HG03064 (cell line): ENCODE data around the gene MXI1.
"Not testable (repeated sequence)": the region's sequence is repeated elsewhere in the genome, so short reads cannot be mapped to it uniquely, and the experiment has no call there.

Source experiments
- ATAC-seq: cut with Tn5 transposase; IDR thresholded peaks from one replicate; pipeline ENCODE4 v1.9.1; 2021; ENCODE audit warnings: low read depth; ENCODE audit not compliant: unreplicated experiment

The MXI1 gene

GRCh38 chr10:110179220-110179619 is 28.2 kb upstream of the MXI1 start:
- no peak for ATAC-seq

GRCh38 chr10:110181451-110181850 is 26.0 kb upstream of the MXI1 start:
- no peak for ATAC-seq

- ATAC-seq, result no peak
These were observed 25.5 kb upstream of the MXI1 start for GRCh38 chr10:110181911-110182310.

- no peak for ATAC-seq
These were observed 23.0 kb upstream of the MXI1 start for GRCh38 chr10:110184398-110184797.

- ATAC-seq, result not testable (repeated sequence)
These were observed 21.7 kb upstream of the MXI1 start for GRCh38 chr10:110185646-110186182.

GRCh38 chr10:110190170-110190569 is 17.2 kb upstream of the MXI1 start:
- no peak for ATAC-seq

GRCh38 chr10:110192552-110192951 is 14.9 kb upstream of the MXI1 start:
- ATAC-seq, result no peak

GRCh38 chr10:110200503-110200902 is 6.9 kb upstream of the MXI1 start:
- no peak for ATAC-seq

- not testable (repeated sequence) for ATAC-seq
These were observed 6.4 kb upstream of the MXI1 start for GRCh38 chr10:110201046-110201445.

GRCh38 chr10:110203500-110204455 is 3.6 kb upstream of the MXI1 start:
- ATAC-seq, result no peak

- ATAC-seq, result no peak
These were observed 2.2 kb upstream of the MXI1 start for GRCh38 chr10:110205051-110205675.

- peak; percentile 1 for ATAC-seq
These were observed 604 bp downstream of the MXI1 start for GRCh38 chr10:110207805-110208613.

- ATAC-seq, result no peak
These were observed 1.4 kb downstream of the MXI1 start for GRCh38 chr10:110208614-110209453.

GRCh38 chr10:110209454-110209925 is 2.1 kb downstream of the MXI1 start:
- ATAC-seq, result no peak

- ATAC-seq, result no peak
These were observed 2.7 kb downstream of the MXI1 start for GRCh38 chr10:110209926-110210673.

GRCh38 chr10:110210674-110211464 is 3.5 kb downstream of the MXI1 start:
- ATAC-seq, result peak; percentile 65

GRCh38 chr10:110211465-110211843 is 4.0 kb downstream of the MXI1 start:
- ATAC-seq, result no peak
